Measurements from ENCODE around the gene FNBP1.
A peak's percentile ranks its signal among the peaks of the same experiment; 100 is the strongest.
"Not testable (repeated sequence)": the region's sequence is repeated elsewhere in the genome, so short reads cannot be mapped to it uniquely, and the experiment has no call there.

The FNBP1 gene

DNA sequence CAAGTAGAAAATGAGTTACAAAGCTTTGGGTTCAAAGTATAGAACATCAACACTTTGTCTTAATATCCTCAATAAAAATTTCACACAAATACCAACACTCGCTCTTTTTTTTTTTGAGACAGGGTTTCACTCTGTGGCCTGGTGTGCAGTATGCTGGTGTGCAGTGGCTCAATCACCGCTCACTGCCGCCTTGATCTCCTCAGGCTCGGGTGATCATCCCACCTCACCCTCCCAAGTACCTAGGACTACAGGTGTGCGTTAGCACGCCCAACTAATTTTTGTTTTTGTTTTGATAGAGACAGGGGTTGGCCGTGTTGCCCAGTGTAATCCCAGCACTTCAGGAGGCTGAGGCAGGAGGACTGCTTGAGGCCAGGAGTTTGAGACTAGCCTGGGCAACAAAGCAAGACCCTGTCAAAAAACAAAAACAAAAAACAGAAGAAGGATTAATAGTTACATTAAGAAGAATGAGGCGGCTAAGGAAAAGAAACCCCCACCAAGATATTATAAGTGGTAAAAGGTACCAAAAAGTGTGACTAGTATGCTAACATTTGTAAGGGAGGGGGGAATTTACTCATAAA, 20.3 kb downstream of the FNBP1 start:
- TF ChIP-seq, protein P1, sequence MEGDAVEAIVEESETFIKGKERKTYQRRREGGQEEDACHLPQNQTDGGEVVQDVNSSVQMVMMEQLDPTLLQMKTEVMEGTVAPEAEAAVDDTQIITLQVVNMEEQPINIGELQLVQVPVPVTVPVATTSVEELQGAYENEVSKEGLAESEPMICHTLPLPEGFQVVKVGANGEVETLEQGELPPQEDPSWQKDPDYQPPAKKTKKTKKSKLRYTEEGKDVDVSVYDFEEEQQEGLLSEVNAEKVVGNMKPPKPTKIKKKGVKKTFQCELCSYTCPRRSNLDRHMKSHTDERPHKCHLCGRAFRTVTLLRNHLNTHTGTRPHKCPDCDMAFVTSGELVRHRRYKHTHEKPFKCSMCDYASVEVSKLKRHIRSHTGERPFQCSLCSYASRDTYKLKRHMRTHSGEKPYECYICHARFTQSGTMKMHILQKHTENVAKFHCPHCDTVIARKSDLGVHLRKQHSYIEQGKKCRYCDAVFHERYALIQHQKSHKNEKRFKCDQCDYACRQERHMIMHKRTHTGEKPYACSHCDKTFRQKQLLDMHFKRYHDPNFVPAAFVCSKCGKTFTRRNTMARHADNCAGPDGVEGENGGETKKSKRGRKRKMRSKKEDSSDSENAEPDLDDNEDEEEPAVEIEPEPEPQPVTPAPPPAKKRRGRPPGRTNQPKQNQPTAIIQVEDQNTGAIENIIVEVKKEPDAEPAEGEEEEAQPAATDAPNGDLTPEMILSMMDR (IDR thresholded peaks at IDR 0.05; ENCODE audit: insufficient read depth, low read depth, low read length, missing control alignments), result no peak
- no peak for DNase-seq (ENCODE audit: low read depth)
- H3K4me3 ChIP-seq (ENCODE audit: low read depth, low read length), result peak overlapping the region; percentile 69

DNA sequence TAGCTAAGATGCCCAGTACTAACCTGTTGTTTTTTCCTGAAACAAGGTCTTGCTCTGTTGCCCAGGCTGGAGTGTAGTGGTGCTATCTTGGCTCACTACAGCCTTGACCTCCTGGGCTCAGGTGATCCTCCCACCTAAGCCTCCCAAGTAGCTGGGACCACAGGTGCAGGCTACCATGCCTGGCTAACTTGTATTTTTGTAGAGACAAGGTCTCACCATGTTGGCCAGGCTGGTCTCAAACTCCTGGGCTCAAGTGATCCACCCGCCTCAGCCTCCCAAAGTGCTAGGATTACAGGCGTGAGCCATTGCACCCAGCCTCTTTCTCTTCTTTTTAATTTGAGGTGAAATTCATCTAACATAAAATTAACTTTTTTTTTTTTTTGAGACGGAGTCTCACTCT, 21.1 kb downstream of the FNBP1 start:
- DNase-seq (ENCODE audit: low read depth), result not testable (repeated sequence)
- peak overlapping the region; percentile 69 for H3K4me3 ChIP-seq (ENCODE audit: low read depth, low read length)

DNA sequence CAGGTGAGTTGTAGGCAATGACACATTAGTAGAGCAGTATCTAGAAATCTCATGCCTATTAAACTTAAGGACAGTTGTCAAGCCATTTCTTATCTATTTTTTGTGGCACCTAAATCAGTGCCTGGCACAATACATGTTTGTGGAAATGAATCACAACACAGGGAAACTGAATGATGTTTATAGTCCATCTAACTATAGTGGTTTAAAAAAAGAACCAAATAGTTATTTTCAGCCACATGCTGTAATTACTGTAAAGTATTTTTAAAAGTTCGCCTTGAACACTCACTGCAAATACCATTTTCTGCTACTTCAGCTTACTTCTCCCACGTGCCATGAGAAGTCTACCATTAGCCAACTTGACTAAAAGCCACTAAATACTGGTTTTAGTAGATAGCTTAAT, 21.9 kb downstream of the FNBP1 start:
- TF ChIP-seq, protein P1 (IDR thresholded peaks at IDR 0.05; ENCODE audit: insufficient read depth, low read depth, low read length, missing control alignments), result no peak
- H3K4me3 ChIP-seq (ENCODE audit: low read depth, low read length), result peak overlapping the region; percentile 69
- no peak for DNase-seq (ENCODE audit: low read depth)

DNA sequence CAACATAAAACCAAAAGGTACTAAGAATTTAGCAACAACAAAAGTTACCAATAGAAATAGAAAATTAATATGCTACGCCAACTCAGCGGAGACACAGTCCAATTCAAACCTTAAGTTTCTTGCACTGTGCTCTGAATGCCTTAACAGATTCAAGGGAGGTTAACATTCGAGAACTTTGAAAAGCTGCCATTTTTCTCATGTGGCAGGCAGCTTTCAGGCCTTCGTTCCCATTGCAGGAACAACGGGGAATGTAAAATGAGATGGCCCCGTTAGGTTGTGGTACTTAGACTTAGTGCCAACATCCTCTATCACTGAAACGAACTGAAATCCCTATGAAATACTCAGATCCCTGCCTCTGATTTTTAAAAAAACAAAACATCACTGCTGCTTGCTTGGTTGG, 22.4 kb downstream of the FNBP1 start:
- TF ChIP-seq, protein P1 (IDR thresholded peaks at IDR 0.05; ENCODE audit: insufficient read depth, low read depth, low read length, missing control alignments), result no peak
- DNase-seq (ENCODE audit: low read depth), result no peak
- peak overlapping the region; percentile 69 for H3K4me3 ChIP-seq (ENCODE audit: low read depth, low read length)

DNA sequence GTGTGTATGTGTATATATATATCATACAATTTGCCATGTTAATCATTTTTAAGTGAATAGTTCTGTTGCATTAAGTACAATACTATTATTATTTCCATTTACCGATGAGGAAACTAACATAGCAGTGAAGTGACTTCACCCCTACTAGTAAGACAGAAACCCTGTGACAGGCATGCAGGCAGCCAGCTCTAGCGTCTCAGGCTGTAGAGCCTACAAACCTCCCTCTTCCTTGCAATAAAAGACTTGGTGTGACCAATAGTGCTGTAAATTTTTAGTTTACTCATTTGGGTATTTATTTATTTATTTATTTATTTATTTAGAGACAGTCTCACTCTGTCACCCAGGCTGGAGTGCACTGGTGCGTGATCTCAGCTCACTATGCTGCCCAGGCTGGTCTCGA, 24.7 kb downstream of the FNBP1 start:
- TF ChIP-seq, protein P1 (IDR thresholded peaks at IDR 0.05; ENCODE audit: insufficient read depth, low read depth, low read length, missing control alignments), result no peak
- H3K4me3 ChIP-seq (ENCODE audit: low read depth, low read length), result peak overlapping the region; percentile 47
- peak; percentile 76 for DNase-seq (ENCODE audit: low read depth)

DNA sequence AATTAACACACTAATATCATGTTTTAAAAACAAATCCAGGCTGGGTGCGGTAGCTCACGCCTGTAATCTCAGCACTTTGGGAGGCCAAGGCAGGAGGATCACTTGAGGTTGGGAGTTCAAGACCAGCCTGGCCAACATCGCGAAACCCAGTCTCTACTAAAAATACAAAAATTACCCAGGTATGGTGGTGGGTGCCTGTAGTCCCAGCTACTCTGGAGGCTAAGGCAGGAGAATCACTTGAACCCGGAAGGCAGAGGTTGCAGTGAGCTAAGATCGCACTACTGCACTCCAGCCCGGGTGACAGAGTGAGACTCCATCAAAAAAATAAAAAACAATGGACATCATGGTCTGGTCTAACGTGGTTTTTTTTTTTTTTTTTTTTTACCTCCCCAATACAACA, 25.5 kb downstream of the FNBP1 start:
- not testable (repeated sequence) for DNase-seq (ENCODE audit: low read depth)
- peak overlapping the region; percentile 41 for H3K4me3 ChIP-seq (ENCODE audit: low read depth, low read length)

DNA sequence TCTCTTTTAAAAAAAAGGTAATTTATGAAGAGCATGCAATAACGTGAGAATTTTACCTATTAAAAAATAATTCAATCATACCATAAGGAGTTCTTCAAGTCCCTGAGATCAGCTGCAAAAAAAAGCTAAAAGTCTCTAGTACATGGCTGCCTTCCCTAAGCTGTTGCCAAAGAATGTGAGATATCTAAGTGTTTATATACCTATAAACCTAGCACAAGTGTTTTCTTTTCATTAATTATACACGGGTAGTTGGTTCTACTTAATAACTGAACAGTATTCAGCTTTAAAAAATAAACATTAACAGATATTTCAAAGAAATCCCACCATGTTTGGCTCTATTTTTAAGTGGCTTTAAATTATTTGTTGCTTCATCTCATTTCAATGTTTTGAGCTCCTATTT, 25.9 kb downstream of the FNBP1 start:
- TF ChIP-seq, protein P1 (IDR thresholded peaks at IDR 0.05; ENCODE audit: insufficient read depth, low read depth, low read length, missing control alignments), result no peak
- no peak for DNase-seq (ENCODE audit: low read depth)
- H3K4me3 ChIP-seq (ENCODE audit: low read depth, low read length), result peak overlapping the region; percentile 41

DNA sequence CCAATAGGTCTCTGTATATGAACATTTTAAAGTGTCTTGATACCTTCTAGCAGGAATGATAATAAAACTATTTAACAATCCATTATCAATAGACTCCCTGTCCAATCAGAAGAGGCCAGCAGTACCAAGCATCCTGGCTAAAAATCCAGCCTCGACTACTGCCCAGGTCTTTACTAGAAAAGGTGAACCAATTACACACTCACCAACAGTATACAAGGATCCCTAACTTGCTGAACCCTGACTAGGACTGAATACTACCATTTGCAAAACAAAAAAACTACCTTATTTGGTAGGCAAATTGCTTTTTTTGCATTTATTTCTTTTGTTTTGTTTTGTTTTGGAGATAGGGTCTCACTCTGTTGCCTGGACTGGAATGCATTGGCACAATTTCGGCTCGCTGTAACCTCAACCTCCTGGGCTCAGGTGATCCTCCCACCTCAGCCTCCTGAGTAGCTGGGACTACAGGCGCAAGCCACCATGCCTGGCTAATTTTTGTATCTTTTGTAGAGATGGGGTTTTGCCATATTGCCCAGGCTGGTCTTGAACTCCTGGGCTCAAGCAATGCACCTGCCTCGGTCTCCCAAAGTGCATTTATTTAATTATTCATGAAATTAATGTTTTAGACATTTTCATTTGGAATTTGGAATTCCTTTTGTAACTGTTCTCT, 27.5 kb downstream of the FNBP1 start:
- TF ChIP-seq, protein P1 (IDR thresholded peaks at IDR 0.05; ENCODE audit: insufficient read depth, low read depth, low read length, missing control alignments), result no peak
- H3K4me3 ChIP-seq (ENCODE audit: low read depth, low read length), result no peak overlapping the region
- no peak for DNase-seq (ENCODE audit: low read depth)
